ENCODE measurements around the gene CDCP2. TPM values are rescaled to one million over a fixed set of nuclear protein-coding genes. Genes with fewer than 3 reads are reported as not detected.

Gene CDCP2
- total RNA-seq: under 1 TPM in 1 of 4 donors, not detected in 3; 0.19 TPM

GRCh38 chr1:54152696-54153095, at the start of gene CDCP2:
Gene CDCP2, minus strand, starts transcription at chr1:54153000. Its CDS starts 78 bp downstream, at chr1:54152922.
- peaks cover 15 to 22% (median 18%) of the 10 kb centered on the region in 3 donors for H3K4me1 ChIP-seq
- no peak for TF ChIP-seq POLR2A (IDR thresholded peaks at IDR 0.05)
- TF ChIP-seq, protein P1, sequence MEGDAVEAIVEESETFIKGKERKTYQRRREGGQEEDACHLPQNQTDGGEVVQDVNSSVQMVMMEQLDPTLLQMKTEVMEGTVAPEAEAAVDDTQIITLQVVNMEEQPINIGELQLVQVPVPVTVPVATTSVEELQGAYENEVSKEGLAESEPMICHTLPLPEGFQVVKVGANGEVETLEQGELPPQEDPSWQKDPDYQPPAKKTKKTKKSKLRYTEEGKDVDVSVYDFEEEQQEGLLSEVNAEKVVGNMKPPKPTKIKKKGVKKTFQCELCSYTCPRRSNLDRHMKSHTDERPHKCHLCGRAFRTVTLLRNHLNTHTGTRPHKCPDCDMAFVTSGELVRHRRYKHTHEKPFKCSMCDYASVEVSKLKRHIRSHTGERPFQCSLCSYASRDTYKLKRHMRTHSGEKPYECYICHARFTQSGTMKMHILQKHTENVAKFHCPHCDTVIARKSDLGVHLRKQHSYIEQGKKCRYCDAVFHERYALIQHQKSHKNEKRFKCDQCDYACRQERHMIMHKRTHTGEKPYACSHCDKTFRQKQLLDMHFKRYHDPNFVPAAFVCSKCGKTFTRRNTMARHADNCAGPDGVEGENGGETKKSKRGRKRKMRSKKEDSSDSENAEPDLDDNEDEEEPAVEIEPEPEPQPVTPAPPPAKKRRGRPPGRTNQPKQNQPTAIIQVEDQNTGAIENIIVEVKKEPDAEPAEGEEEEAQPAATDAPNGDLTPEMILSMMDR (IDR thresholded peaks at IDR 0.05): no peak
- no peaks in the 10 kb centered on the region for H3K9me3 ChIP-seq
- no peaks in the 10 kb centered on the region for H3K36me3 ChIP-seq
- no peak within 1 kb of the TSS for H3K4me3 ChIP-seq
- H3K27ac ChIP-seq: peak within 1 kb of the TSS; percentile 41 to 72 (median 52)
- 83 to 97% methylated on average over 3 to 4 of the region's 5 CpGs for WGBS, 2 donors
- DNase-seq: no peak
- intact Hi-C loops (cut with DNase I): no loop called here
- no peaks in the 10 kb centered on the region for H3K27me3 ChIP-seq

- WGBS, 2 donors: 0% methylated on average over 1 to 4 of the region's 15 CpGs
- peaks cover 18 to 40% (median 19%) of the 10 kb centered on the region in 3 donors for H3K4me1 ChIP-seq
- H3K4me3 ChIP-seq: peak overlapping the region; percentile 59 to 100 (median 87)
- no peaks in the 10 kb centered on the region for H3K27me3 ChIP-seq
- intact Hi-C loops (cut with DNase I): no loop called here
- H3K27ac ChIP-seq: peak overlapping the region; percentile 82 to 93 (median 84)
- TF ChIP-seq, protein P1 (IDR thresholded peaks at IDR 0.05): no peak
- no peak for TF ChIP-seq POLR2A (IDR thresholded peaks at IDR 0.05)
- peaks cover 5 to 43% (median 10%) of the 10 kb centered on the region in 3 donors for H3K36me3 ChIP-seq
- DNase-seq: no peak
- H3K9me3 ChIP-seq: no peaks in the 10 kb centered on the region
Observed at GRCh38 chr1:54200519-54200997, 47.8 kb upstream of the CDCP2 start.

DNA sequence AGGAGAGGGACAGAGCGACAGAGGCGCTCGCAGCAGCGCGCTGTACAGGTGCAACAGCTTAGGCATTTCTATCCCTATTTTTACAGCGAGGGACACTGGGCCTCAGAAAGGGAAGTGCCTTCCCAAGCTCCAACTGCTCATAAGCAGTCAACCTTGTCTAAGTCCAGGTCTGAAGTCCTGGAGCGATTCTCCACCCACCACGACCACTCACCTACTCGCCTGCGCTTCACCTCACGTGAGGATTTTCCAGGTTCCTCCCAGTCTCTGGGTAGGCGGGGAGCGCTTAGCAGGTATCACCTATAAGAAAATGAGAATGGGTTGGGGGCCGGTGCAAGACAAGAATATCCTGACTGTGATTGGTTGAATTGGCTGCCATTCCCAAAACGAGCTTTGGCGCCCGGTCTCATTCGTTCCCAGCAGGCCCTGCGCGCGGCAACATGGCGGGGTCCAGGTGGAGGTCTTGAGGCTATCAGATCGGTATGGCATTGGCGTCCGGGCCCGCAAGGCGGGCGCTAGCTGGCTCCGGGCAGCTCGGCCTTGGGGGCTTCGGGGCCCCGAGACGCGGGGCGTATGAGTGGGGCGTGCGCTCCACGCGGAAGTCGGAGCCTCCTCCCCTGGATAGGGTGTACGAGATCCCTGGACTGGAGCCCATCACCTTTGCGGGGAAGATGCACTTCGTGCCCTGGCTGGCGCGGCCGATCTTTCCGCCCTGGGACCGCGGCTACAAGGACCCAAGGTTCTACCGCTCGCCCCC, 47.1 kb upstream of the CDCP2 start, which contains the start of the genes CYB5RL and MRPL37:
TSS of gene CYB5RL (minus strand) at position 266 of the 754 bp plus-strand sequence. CDS start 4,414 bp downstream, outside the sequence.
TSS of gene MRPL37 (plus strand) at position 403 of the 754 bp plus-strand sequence. CDS start at position 480, 77 bp downstream.
- Histone ChIP-seq H3K4me3 (peak within 1 kb of the TSS; percentile 59 to 100 (median 87)), H3K9me3 (no peaks in the 10 kb centered on the region), H3K27me3 (no peaks in the 10 kb centered on the region), H3K4me1 (peaks cover 18 to 40% (median 19%) of the 10 kb centered on the region in 3 donors), H3K36me3 (peaks cover 1 to 43% (median 6%) of the 10 kb centered on the region in 3 donors), H3K27ac (peak within 1 kb of the TSS; percentile 82 to 93 (median 84))
- TF ChIP-seq POLR2A (IDR thresholded peaks at IDR 0.05): peak in 2 of 4 donors; percentile 39 to 52
- TF ChIP-seq, protein P1 (IDR thresholded peaks at IDR 0.05): peak in 1 of 6 experiments; percentile 18
- WGBS, 2 donors: 0 to 3% methylated on average over 6 to 9 of the region's 51 CpGs
- peak; percentile 69 for DNase-seq
- intact Hi-C loops (cut with DNase I): no loop called here

- TF ChIP-seq POLR2A (IDR thresholded peaks at IDR 0.05): no peak
- TF ChIP-seq, protein P1 (IDR thresholded peaks at IDR 0.05): no peak
- intact Hi-C loops (cut with DNase I): no loop called here
- Histone ChIP-seq H3K36me3 (peaks cover 0 to 43% (median 7%) of the 10 kb centered on the region in 3 donors), H3K27ac (peak overlapping the region; percentile 82 to 93 (median 84)), H3K9me3 (no peaks in the 10 kb centered on the region), H3K27me3 (no peaks in the 10 kb centered on the region), H3K4me3 (peak overlapping the region; percentile 59 to 100 (median 87)), H3K4me1 (peaks cover 18 to 40% (median 19%) of the 10 kb centered on the region in 3 donors)
- DNase-seq: no peak
- 15% methylated on average over 9 to 16 of the region's 17 CpGs for WGBS, 2 donors
Observed at GRCh38 chr1:54199151-54199764, 46.5 kb upstream of the CDCP2 start.

Measured in esophagus squamous epithelium (tissue), 5 donors.